Subcutaneous adipose tissue (tissue), 4 donors: ENCODE measurements around the gene RNF144B. TPM values are rescaled to one million over a fixed set of nuclear protein-coding genes. Genes with fewer than 3 reads are reported as not detected.

ENCODE experiments used
- total RNA-seq, 4 donors: library from RNA; depleted of rRNA; stranded (reverse); fragments of >200 nt; gene quantifications; one replicate each; pipeline ENCODE4 v1.1.0, GENCODE V29; 2016
- TF ChIP-seq, protein P1 (sequence below): fragments of 450-650 bp; IDR thresholded peaks from one replicate; pipeline ENCODE4 v1.5.1; 2016; ENCODE audit warnings: low read depth, mild to moderate bottlenecking, control low read depth, antibody characterized with exemption, moderate library complexity

RNF144B gene
- 10 to 100 TPM; 20.2 to 31.4 (median 23.8) TPM for total RNA-seq

DNA sequence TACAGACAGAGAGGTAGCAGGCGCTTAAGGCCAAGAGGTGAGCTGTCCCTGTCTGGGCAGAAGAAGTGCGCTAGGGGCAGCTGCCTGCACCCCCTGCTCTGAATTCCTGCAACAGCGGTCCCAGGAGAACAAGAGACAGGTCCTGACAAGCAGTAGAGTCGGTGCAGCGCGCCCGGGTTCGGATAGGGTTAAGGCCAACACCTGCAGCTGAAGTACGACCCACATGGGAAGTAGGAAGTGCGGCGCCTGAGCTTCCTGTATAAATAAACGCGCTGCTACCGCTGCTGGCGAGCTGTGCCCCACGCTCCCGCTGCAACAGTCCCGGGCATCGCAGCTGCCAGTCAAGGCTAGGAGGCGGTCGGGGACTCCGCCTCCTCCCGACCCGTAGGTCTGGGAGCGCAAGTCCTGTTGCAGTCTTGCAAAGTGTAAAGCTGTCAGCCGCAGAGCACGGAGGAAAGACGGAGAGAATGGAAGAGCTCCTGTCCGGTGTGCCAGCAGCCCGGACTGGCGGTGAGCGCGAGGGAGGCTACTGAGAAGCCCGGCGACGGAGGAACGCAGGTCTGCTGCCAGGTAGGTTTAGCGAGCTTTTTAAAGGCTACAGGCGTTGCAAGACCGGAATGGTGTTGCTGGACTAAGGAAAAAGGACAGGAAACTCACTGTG, at the start of gene RNF144B:
Gene RNF144B (plus strand): TSS at position 290 of the 661 bp plus-strand sequence. CDS start 12,185 bp downstream, outside the sequence.
- TF ChIP-seq, protein P1, sequence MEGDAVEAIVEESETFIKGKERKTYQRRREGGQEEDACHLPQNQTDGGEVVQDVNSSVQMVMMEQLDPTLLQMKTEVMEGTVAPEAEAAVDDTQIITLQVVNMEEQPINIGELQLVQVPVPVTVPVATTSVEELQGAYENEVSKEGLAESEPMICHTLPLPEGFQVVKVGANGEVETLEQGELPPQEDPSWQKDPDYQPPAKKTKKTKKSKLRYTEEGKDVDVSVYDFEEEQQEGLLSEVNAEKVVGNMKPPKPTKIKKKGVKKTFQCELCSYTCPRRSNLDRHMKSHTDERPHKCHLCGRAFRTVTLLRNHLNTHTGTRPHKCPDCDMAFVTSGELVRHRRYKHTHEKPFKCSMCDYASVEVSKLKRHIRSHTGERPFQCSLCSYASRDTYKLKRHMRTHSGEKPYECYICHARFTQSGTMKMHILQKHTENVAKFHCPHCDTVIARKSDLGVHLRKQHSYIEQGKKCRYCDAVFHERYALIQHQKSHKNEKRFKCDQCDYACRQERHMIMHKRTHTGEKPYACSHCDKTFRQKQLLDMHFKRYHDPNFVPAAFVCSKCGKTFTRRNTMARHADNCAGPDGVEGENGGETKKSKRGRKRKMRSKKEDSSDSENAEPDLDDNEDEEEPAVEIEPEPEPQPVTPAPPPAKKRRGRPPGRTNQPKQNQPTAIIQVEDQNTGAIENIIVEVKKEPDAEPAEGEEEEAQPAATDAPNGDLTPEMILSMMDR, result no peak

GRCh38 chr6:18339599-18339998, 47.6 kb upstream of the RNF144B start:
- TF ChIP-seq, protein P1, result no peak

GRCh38 chr6:18340781-18341551, 46.2 kb upstream of the RNF144B start:
- TF ChIP-seq, protein P1, result no peak

- TF ChIP-seq, protein P1, result no peak
Measured at GRCh38 chr6:18342223-18342622, 44.9 kb upstream of the RNF144B start.

DNA sequence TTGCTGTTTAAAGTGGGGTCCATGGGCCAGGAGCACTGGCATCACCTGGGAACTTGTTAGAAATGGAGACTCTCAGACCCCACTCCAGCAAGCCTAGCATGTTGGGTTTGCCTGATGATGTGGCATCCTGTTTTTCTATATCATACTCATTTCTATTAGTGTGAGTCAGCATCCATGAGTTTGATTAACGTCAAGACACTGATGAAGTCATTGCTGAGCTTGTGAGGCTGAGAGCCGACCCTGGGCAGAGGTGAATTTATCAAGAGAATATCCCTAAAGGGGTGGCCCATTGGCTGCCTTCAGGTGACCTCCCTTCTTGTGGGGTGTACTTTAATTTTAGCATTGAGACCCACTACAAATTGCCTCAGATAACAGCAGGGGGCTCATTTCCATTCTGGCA, 43.4 kb upstream of the RNF144B start:
- TF ChIP-seq, protein P1, result no peak

DNA sequence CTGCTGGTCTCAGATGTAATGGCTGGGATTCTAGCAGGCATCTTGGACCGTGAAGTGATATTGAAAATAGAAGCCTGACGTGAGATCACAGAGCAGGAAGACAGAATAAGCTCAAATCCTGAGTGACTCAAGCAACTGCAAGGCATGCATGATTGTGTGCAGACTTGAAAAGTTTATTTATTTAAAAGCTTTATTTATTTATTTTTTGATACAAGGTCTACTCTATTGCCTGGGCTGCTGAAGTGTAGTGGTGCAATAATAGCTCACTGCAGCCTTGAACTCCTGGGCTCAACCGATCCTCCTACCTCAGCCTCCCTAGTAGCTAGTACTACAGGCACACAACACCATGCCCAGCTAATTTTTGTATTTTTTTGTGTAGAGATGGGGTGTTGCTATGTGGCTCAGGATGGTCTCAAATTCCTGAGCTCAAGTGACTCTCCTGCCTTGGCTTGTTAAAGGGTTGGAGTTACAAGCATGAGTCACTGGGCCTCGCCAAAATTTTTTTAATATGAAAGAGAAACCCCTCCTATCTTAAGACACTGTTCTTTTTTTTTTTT, 40.1 kb upstream of the RNF144B start:
- TF ChIP-seq, protein P1, result no peak

GRCh38 chr6:18347866-18348265, 39.3 kb upstream of the RNF144B start:
- TF ChIP-seq, protein P1, result no peak
